ENCODE data around the gene ANXA8.

GRCh38 chr10:47447705-47448104, 36.2 kb downstream of the ANXA8 start:
- TF ChIP-seq POLR2A (IDR thresholded peaks at IDR 0.05; ENCODE audit: low read depth, low read length) (no peak), POLR2AphosphoS5 (IDR thresholded peaks at IDR 0.05; ENCODE audit: low read depth, low read length) (no peak), POU2F2 (IDR thresholded peaks at IDR 0.05; ENCODE audit: low read depth, low read length) (no peak), SPI1 (IDR thresholded peaks at IDR 0.05; ENCODE audit: low read depth, low read length) (no peak), TAF1 (IDR thresholded peaks at IDR 0.05; ENCODE audit: low read depth, low read length) (no peak), PAX5 (IDR thresholded peaks at IDR 0.05; ENCODE audit: insufficient read depth, low read length, severe bottlenecking) (no peak)
